Activated CD4-positive, alpha-beta T cell treated with anti-CD3 and anti-CD28 coated beads, Interleukin-2, amount 50 U/mL, for 4 hours (primary cell): ENCODE measurements around the gene CCDC195.

Source experiments
- DNase-seq, 2 experiments: peaks; one replicate each; pipeline ENCODE4 v3.0.0-alpha.2; 2020

Gene CCDC195

GRCh38 chr2:224716201-224716600, at the start of gene CCDC195:
CCDC195 (minus strand) TSS chr2:224716365; CDS start chr2:224716365, 0 bp downstream.
- DNase-seq = no peak

- DNase-seq = no peak
Measured at GRCh38 chr2:224764565-224765236, 48.5 kb upstream of the CCDC195 start.

GRCh38 chr2:224757934-224758548, 41.9 kb upstream of the CCDC195 start:
- DNase-seq = no peak

GRCh38 chr2:224753743-224754540, 37.8 kb upstream of the CCDC195 start:
- DNase-seq = no peak

GRCh38 chr2:224751996-224752698, 36.0 kb upstream of the CCDC195 start:
- DNase-seq = no peak

GRCh38 chr2:224749136-224749535, 33.0 kb upstream of the CCDC195 start:
- no peak for DNase-seq

- no peak for DNase-seq
Measured at GRCh38 chr2:224747765-224748164, 31.6 kb upstream of the CCDC195 start.

GRCh38 chr2:224736227-224736626, 20.1 kb upstream of the CCDC195 start:
- no peak for DNase-seq

- no peak for DNase-seq
Measured at GRCh38 chr2:224734949-224735348, 18.8 kb upstream of the CCDC195 start.

GRCh38 chr2:224731665-224732064, 15.5 kb upstream of the CCDC195 start:
- no peak for DNase-seq

- DNase-seq = no peak
Measured at GRCh38 chr2:224729435-224729834, 13.3 kb upstream of the CCDC195 start.

- DNase-seq = no peak
Measured at GRCh38 chr2:224724331-224724730, 8.2 kb upstream of the CCDC195 start.

- no peak for DNase-seq
Measured at GRCh38 chr2:224723586-224724217, 7.5 kb upstream of the CCDC195 start.

- no peak for DNase-seq
Measured at GRCh38 chr2:224722770-224723169, 6.6 kb upstream of the CCDC195 start.

- no peak for DNase-seq
Measured at GRCh38 chr2:224722250-224722649, 6.1 kb upstream of the CCDC195 start.

- no peak for DNase-seq
Measured at GRCh38 chr2:224716921-224717320, 756 bp upstream of the CCDC195 start.

GRCh38 chr2:224711859-224712665, 4.1 kb downstream of the CCDC195 start:
- DNase-seq = no peak

GRCh38 chr2:224711381-224711780, 4.8 kb downstream of the CCDC195 start:
- DNase-seq = no peak

GRCh38 chr2:224709301-224709700, 6.9 kb downstream of the CCDC195 start:
- DNase-seq = no peak

GRCh38 chr2:224694502-224694901, 21.7 kb downstream of the CCDC195 start:
- no peak for DNase-seq

- DNase-seq = no peak
Measured at GRCh38 chr2:224691563-224691962, 24.6 kb downstream of the CCDC195 start.

- no peak for DNase-seq
Measured at GRCh38 chr2:224690868-224691267, 25.3 kb downstream of the CCDC195 start.
